ENCODE results near the gene SGTA.

Gene SGTA

DNA sequence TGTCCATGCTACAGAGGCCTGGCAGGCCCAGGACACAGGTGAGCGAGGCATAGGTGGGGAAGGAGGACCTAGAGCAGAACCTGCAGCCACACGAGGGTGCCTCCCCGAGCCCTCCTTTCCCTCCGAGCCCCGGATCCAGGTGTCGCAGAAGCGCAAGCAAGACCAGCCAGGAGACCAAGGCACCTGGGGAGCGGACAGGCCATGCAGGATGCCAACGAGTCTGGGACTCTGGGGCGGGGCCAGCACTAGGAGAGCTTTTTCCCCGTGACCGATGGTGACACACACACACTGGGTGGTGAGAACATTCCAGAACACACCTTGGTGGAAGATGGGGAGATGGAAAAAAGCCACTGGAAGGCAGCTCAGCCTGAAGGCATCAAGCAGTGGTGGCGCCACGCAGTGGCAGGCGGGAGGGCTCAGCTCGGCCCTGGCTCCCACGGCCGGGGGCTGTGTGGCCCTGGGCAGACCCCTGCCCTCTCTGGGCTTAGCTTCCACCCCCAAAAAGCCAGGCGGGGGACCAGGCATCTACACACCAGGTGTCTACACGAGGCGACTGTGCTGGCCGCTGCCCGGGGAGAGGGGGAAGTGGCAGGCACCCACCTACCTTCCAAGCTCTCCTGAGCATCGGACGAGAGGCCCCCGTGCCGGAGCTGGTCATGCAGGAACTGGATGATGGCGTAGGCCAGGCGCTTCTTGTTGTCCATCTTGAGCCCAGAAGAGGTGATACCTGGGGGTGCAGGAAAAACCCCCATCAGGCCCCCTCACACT, 14.5 kb downstream of the SGTA start:
- no peak overlapping the region for H3K4me3 ChIP-seq (ENCODE audit: low read depth, low read length)
- DNase-seq (ENCODE audit: low read depth) = no peak
- TF ChIP-seq, protein P1, sequence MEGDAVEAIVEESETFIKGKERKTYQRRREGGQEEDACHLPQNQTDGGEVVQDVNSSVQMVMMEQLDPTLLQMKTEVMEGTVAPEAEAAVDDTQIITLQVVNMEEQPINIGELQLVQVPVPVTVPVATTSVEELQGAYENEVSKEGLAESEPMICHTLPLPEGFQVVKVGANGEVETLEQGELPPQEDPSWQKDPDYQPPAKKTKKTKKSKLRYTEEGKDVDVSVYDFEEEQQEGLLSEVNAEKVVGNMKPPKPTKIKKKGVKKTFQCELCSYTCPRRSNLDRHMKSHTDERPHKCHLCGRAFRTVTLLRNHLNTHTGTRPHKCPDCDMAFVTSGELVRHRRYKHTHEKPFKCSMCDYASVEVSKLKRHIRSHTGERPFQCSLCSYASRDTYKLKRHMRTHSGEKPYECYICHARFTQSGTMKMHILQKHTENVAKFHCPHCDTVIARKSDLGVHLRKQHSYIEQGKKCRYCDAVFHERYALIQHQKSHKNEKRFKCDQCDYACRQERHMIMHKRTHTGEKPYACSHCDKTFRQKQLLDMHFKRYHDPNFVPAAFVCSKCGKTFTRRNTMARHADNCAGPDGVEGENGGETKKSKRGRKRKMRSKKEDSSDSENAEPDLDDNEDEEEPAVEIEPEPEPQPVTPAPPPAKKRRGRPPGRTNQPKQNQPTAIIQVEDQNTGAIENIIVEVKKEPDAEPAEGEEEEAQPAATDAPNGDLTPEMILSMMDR (conservative IDR thresholded peaks at IDR 0.05; ENCODE audit: low read depth, low read length) = no peak

DNA sequence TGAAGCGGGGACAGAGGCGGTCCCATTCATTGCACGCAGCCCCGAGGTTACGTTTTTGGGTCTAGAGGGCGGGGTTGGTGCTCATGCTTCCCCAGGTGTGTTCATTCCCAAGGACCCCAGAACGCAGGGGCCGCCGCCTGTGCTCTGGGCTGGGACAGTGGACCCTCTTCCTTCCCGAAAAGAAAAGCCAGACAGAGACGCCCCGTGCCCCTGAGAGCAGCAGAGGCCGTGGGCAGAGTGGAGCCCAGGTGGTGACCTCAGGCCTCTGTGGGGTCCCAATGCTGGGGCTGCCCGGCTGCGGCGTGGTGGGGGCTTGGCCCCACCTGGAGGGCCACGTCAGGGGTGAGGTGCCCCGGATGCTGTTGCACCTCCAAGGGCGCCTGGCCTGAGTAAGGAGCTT, 15.4 kb downstream of the SGTA start:
- TF ChIP-seq, protein P1 (conservative IDR thresholded peaks at IDR 0.05; ENCODE audit: low read depth, low read length) = no peak
- no peak overlapping the region for H3K4me3 ChIP-seq (ENCODE audit: low read depth, low read length)
- no peak for DNase-seq (ENCODE audit: low read depth)

DNA sequence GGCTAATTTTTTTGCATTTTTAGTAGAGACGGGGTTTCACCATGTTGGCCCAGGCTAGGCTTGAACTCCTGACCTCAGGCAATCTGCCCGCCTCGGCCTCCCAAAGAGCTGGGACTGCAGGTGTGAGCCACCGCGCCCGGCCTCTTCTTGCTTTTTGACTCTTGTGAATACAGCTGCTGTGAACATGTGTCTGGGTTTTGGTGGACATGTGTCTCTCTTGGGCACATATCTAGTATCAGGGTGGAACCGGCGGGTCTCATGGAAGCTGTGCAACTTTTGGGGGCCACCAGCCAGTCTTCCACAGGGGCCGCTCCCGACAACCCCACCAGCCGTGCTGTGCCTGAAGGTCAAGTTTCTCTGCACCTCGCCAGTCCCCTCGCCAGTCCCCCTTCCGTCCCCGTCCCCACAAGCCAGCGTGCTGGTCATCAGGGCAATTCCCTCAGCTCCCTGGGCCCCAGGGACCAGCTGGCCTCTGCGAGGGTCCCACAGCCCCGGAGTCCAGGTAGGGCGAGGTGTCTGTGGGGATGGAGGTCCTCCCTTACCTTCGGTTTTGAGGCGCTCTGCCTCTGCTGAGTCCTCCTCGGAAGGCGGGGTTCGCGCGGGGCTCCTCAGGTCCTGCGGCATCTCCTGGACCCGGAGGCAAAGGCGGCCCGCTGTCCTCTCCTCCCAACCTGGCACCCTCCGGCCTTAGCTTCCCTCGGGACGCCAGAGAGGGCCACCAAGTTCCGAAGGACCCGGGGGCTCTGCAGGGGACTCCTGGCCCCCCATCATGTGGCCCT, 16.3 kb downstream of the SGTA start:
- no peak overlapping the region for H3K4me3 ChIP-seq (ENCODE audit: low read depth, low read length)
- no peak for DNase-seq (ENCODE audit: low read depth)
- TF ChIP-seq, protein P1 (conservative IDR thresholded peaks at IDR 0.05; ENCODE audit: low read depth, low read length) = no peak

DNA sequence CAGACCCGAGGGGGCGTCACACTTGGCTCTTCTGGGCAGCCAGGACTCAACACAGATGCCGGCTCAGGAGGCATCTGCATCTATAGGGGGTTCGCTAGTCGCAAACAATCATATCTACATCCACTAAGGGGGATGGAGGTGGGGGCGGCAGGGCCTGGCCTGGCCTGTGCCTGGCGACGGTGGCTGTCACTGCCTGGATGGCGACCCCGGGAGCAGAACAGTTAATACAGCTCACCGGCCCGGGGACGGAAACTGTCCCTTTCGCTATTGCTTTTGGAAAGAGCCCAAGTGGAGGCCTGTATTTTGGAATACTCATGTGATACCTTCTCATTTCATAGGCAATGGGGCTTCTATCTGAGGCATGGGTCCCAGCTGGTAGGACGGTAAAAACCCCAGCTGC, 17.7 kb downstream of the SGTA start:
- TF ChIP-seq, protein P1 (conservative IDR thresholded peaks at IDR 0.05; ENCODE audit: low read depth, low read length) = no peak
- H3K4me3 ChIP-seq (ENCODE audit: low read depth, low read length) = no peak overlapping the region
- DNase-seq (ENCODE audit: low read depth) = no peak

DNA sequence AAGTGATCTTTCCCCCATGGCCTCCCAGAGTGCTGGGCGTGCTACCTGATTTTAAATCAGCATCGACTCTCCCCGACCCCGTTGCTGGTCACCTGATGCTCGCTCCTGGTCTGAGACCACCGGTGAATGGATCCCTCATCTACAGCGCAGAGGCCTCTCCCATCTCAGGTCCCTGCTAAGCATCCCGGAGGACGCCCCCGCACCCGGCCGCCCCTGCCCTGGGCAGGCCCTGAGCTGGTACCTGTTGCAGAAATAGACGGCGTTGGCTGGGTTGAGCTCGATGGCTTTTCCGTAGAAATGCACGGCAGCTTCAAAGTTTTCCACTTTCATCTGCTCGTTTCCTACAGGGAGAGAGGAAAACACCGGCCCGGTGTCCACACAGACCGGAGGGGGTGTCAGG, 18.1 kb downstream of the SGTA start:
- no peak for DNase-seq (ENCODE audit: low read depth)
- no peak overlapping the region for H3K4me3 ChIP-seq (ENCODE audit: low read depth, low read length)
- TF ChIP-seq, protein P1 (conservative IDR thresholded peaks at IDR 0.05; ENCODE audit: low read depth, low read length) = no peak

DNA sequence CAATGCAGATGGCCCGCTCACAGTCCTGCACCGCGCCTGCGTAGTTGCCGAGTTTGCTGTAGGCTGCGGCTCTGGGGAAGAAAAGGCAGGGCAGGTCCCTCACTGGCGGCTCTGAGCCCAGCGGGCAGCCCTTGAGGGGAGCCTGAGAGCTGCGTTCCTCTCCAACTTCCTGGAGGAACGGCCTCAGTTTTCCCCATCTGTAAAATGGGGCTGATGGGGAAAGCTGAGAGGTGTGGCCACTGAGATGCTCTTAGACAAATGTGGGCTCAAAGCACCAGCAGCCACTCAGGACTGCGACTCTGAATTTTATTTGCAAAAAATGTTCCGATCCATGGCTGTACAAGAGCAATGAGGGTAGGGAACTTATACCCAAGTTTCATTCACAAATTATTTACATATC, 19.4 kb downstream of the SGTA start:
- no peak overlapping the region for H3K4me3 ChIP-seq (ENCODE audit: low read depth, low read length)
- no peak for DNase-seq (ENCODE audit: low read depth)
- TF ChIP-seq, protein P1 (conservative IDR thresholded peaks at IDR 0.05; ENCODE audit: low read depth, low read length) = no peak

All from choroid plexus epithelial cell (primary cell).